Measurements from ENCODE around the gene ICAM2. TPM values are rescaled to one million over a fixed set of nuclear protein-coding genes. Genes with fewer than 3 reads are reported as not detected.

The ICAM2 gene
- total RNA-seq, 4 donors from 2014 or later: 7.2 to 71.1 (median 36.7) TPM

DNA sequence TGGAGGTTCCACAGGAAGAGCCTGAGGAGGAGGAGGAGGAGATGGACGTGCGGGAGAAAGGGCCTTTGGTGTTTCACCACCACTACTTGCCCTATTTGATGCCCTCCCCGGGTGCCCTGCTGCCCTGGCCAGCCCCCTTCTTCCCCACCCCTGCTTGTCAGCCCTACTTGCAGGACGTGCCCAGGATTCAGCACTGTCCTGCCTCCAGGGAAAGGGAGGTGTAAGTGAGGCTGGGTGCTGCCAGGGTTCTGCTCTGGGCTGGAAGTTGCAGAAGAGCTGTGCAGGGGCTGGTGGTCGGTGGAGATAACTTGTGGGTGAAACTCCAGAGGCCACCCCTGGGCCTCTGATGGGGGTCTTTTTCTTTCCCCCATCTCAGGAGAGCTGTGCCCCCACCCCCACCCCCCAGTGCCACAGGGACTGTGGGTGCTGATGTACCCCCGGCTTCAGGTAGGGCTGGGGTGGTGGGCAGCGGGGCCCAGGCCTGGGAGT, 19.3 kb downstream of the ICAM2 start:
- ATAC-seq: no peak
- H3K27me3 ChIP-seq: peaks cover 75% of the 10 kb centered on the region
- no CpG with 5 or more reads among the region's 7 CpGs for WGBS, 2 donors (ENCODE audit: low coverage in 1 of 2)
- TF ChIP-seq EP300 (IDR thresholded peaks at IDR 0.05): no peak
- TF ChIP-seq, protein P1, sequence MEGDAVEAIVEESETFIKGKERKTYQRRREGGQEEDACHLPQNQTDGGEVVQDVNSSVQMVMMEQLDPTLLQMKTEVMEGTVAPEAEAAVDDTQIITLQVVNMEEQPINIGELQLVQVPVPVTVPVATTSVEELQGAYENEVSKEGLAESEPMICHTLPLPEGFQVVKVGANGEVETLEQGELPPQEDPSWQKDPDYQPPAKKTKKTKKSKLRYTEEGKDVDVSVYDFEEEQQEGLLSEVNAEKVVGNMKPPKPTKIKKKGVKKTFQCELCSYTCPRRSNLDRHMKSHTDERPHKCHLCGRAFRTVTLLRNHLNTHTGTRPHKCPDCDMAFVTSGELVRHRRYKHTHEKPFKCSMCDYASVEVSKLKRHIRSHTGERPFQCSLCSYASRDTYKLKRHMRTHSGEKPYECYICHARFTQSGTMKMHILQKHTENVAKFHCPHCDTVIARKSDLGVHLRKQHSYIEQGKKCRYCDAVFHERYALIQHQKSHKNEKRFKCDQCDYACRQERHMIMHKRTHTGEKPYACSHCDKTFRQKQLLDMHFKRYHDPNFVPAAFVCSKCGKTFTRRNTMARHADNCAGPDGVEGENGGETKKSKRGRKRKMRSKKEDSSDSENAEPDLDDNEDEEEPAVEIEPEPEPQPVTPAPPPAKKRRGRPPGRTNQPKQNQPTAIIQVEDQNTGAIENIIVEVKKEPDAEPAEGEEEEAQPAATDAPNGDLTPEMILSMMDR (IDR thresholded peaks at IDR 0.05): no peak
- TF ChIP-seq POLR2A (IDR thresholded peaks at IDR 0.05): no peak
- TF ChIP-seq POLR2AphosphoS5 (IDR thresholded peaks at IDR 0.05): no peak
- no peak overlapping the region for H3K4me3 ChIP-seq
- no peaks in the 10 kb centered on the region for H3K9me3 ChIP-seq
- H3K36me3 ChIP-seq: no peaks in the 10 kb centered on the region
- peaks cover 0 to 26% (median 17%) of the 10 kb centered on the region in 3 donors for H3K4me1 ChIP-seq
- peak overlapping the region in 2 of 4 donors; percentile 57 to 70 for H3K27ac ChIP-seq

- ATAC-seq: no peak
- H3K36me3 ChIP-seq: no peaks in the 10 kb centered on the region
- TF ChIP-seq POLR2A (IDR thresholded peaks at IDR 0.05) (no peak), POLR2AphosphoS5 (IDR thresholded peaks at IDR 0.05) (no peak), EP300 (IDR thresholded peaks at IDR 0.05) (no peak)
- TF ChIP-seq, protein P1 (IDR thresholded peaks at IDR 0.05): no peak
- H3K27ac ChIP-seq: no peak overlapping the region
- peaks cover 70% of the 10 kb centered on the region for H3K27me3 ChIP-seq
- WGBS, 2 donors (ENCODE audit: low coverage in 1 of 2): 77 to 78% methylated on average over 14 to 17 of the region's 25 CpGs
- H3K4me1 ChIP-seq: peaks cover 0 to 19% (median 17%) of the 10 kb centered on the region in 3 donors
- no peaks in the 10 kb centered on the region for H3K9me3 ChIP-seq
- no peak overlapping the region for H3K4me3 ChIP-seq
These were observed 20.5 kb downstream of the ICAM2 start for GRCh38 chr17:63999680-64000531.

GRCh38 chr17:63998721-63999679, 21.4 kb downstream of the ICAM2 start:
- peaks cover 70% of the 10 kb centered on the region for H3K27me3 ChIP-seq
- no peaks in the 10 kb centered on the region for H3K36me3 ChIP-seq
- peaks cover 0 to 19% (median 17%) of the 10 kb centered on the region in 3 donors for H3K4me1 ChIP-seq
- ATAC-seq: no peak
- peak overlapping the region; percentile 17 to 57 for H3K4me3 ChIP-seq
- H3K9me3 ChIP-seq: no peaks in the 10 kb centered on the region
- TF ChIP-seq, protein P1 (IDR thresholded peaks at IDR 0.05): no peak
- TF ChIP-seq POLR2AphosphoS5 (IDR thresholded peaks at IDR 0.05) (no peak), EP300 (IDR thresholded peaks at IDR 0.05) (no peak)
- 67 to 100% methylated on average over 1 to 3 of the region's 33 CpGs for WGBS, 2 donors (ENCODE audit: low coverage in 1 of 2)
- peak overlapping the region in 3 of 4 donors; percentile 4 to 42 (median 12) for H3K27ac ChIP-seq

DNA sequence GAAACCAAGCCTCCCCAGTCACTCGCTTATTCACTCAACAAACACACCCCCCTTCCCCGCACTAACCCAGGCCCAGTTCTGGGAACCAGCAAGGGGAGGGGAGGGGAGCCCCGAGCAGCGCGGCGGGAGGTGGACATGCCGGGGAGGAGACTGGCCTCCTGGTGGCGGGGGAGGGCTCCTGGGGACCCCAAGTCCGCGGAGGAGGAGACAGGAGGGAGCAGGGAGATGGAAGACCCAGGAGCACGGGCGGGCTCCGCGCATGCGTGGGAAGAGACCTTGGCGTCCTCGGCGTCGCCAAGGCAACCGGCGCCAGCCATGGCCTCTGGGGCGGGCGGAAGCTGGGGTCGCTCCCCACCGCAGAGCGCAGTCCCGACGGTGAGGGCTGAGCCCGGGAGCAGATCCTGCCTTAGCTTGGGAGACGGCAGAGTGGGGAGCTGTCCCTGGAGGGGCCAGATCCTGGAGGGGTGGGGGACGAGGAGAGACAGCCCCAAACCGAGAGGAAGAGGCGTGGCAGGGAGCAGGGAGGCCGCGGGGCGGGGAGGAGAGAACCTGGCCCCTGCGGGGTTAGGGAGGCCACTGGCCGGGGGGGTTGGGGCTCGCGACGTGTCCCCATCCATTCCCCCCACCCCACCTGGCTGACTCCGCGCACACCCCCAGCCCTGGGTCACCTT, 22.2 kb downstream of the ICAM2 start, which contains the start of gene PRR29:
PRR29 (plus strand) TSS at position 302 of the 671 bp plus-strand sequence; CDS start at position 316, 14 bp downstream.
- Histone ChIP-seq H3K4me3 (peak within 1 kb of the TSS; percentile 17 to 57), H3K4me1 (peaks cover 0 to 19% (median 17%) of the 10 kb centered on the region in 3 donors), H3K9me3 (no peaks in the 10 kb centered on the region), H3K36me3 (no peaks in the 10 kb centered on the region), H3K27ac (peak within 1 kb of the TSS in 3 of 4 donors; percentile 4 to 42 (median 12)), H3K27me3 (peaks cover 69% of the 10 kb centered on the region)
- no peak for TF ChIP-seq POLR2AphosphoS5 (IDR thresholded peaks at IDR 0.05)
- no peak for TF ChIP-seq EP300 (IDR thresholded peaks at IDR 0.05)
- TF ChIP-seq, protein P1 (IDR thresholded peaks at IDR 0.05): no peak
- no peak for TF ChIP-seq POLR2A (IDR thresholded peaks at IDR 0.05)
- peak; percentile 48 for ATAC-seq
- 7% methylated on average over 3 of the region's 43 CpGs; no CpG with 5 or more reads in 1 of the 2 donors for WGBS, 2 donors (ENCODE audit: low coverage in 1 of 2)

Data from gastroesophageal sphincter (tissue), 4 donors.